ENCODE data around the gene CCDC85C. TPM values are rescaled to one million over a fixed set of nuclear protein-coding genes. Genes with fewer than 3 reads are reported as not detected.

The CCDC85C gene
- total and polyA plus RNA-seq, 10 of the 15 experiments (the other 5 are each of a cell fraction or from before 2014, with no cell fraction given): 0.03 to 3.6 (median 1.1) TPM

GRCh38 chr14:99589651-99590530, 14.1 kb downstream of the CCDC85C start:
- H3K36me3 ChIP-seq (ENCODE audit: control insufficient read depth in 2 of 2, insufficient read depth in 2 of 2, low read length in 1 of 2): no peaks in the 10 kb centered on the region
- BruUV-seq (replicated peaks): no TSS peak
- H3K4me3 ChIP-seq: no peak overlapping the region
- ChIA-PET RAD21 (ENCODE audit: unreplicated experiment) (no interaction called here), SMC1A (ENCODE audit: uncharacterized antibody, unreplicated experiment) (no interaction called here), CTCF (interaction anchor here (0.9 kb wide), 1 partner anchor 12 kb away, joined by 4 read pairs; no protein-coding TSS in a partner anchor), POLR2A (interaction anchor here (0.6 kb wide), 1 partner anchor 46 kb away, joined by 3 read pairs; no protein-coding TSS in a partner anchor)
- FAIRE-seq (no peak), DNase-seq (ENCODE audit: low read depth, low spot score) (no peak), ATAC-seq (no peak)
- no peaks in the 10 kb centered on the region for H3K27me3 ChIP-seq (replicated peaks in 1 of 2; ENCODE audit: control insufficient read depth in 2 of 2, insufficient read depth in 2 of 2, low read length in 1 of 2)
- H4K20me1 ChIP-seq (ENCODE audit: control insufficient read depth, insufficient read depth): no peaks in the 10 kb centered on the region
- no peaks in the 10 kb centered on the region for H3K79me2 ChIP-seq (ENCODE audit: control insufficient read depth, insufficient read depth, low read length)
- H3K9ac ChIP-seq (ENCODE audit: control insufficient read depth, insufficient read depth, low read length): no peak overlapping the region
- no peaks in the 10 kb centered on the region for H3K9me3 ChIP-seq (replicated peaks; ENCODE audit: control insufficient read depth, insufficient read depth, low read length)
- H3K4me2 ChIP-seq (ENCODE audit: control insufficient read depth, insufficient read depth): no peak overlapping the region
- WGBS (ENCODE audit: insufficient coverage, insufficient replicate concordance, low lambda C conversion rate, missing lambda C conversion rate): 44% methylated on average over 17 of the region's 17 CpGs
- intact Hi-C loops (cut with micrococcal nuclease; ENCODE audit: unreplicated experiment): no loop called here
- no peak overlapping the region for H2AFZ ChIP-seq (ENCODE audit: control insufficient read depth, low read depth, low read length)
- peaks cover 4% of the 10 kb centered on the region; the same call in 1 of the 2 replicates for H3K4me1 ChIP-seq (ENCODE audit: control insufficient read depth, insufficient read depth, low read length)
- TF ChIP-seq, protein P1, sequence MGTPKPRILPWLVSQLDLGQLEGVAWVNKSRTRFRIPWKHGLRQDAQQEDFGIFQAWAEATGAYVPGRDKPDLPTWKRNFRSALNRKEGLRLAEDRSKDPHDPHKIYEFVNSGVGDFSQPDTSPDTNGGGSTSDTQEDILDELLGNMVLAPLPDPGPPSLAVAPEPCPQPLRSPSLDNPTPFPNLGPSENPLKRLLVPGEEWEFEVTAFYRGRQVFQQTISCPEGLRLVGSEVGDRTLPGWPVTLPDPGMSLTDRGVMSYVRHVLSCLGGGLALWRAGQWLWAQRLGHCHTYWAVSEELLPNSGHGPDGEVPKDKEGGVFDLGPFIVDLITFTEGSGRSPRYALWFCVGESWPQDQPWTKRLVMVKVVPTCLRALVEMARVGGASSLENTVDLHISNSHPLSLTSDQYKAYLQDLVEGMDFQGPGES (IDR thresholded peaks at IDR 0.05): no peak
- TF ChIP-seq EED (IDR thresholded peaks at IDR 0.05; ENCODE audit: low read depth): no peak
- TF ChIP-seq ATF2 (IDR thresholded peaks at IDR 0.05; ENCODE audit: low read length): no peak
- TF ChIP-seq HDGF (IDR thresholded peaks at IDR 0.05): no peak
- TF ChIP-seq, protein P2, sequence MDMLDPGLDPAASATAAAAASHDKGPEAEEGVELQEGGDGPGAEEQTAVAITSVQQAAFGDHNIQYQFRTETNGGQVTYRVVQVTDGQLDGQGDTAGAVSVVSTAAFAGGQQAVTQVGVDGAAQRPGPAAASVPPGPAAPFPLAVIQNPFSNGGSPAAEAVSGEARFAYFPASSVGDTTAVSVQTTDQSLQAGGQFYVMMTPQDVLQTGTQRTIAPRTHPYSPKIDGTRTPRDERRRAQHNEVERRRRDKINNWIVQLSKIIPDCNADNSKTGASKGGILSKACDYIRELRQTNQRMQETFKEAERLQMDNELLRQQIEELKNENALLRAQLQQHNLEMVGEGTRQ (IDR thresholded peaks at IDR 0.05; ENCODE audit: borderline replicate concordance, low read depth, low read length): no peak
- TF ChIP-seq, protein P3, sequence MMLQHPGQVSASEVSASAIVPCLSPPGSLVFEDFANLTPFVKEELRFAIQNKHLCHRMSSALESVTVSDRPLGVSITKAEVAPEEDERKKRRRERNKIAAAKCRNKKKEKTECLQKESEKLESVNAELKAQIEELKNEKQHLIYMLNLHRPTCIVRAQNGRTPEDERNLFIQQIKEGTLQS (IDR thresholded peaks at IDR 0.05; ENCODE audit: borderline replicate concordance, extremely low read depth, low read depth, low read length): no peak
- no peak for TF ChIP-seq CBFB (IDR thresholded peaks at IDR 0.05; ENCODE audit: low read depth)
- no peak for TF ChIP-seq GABPA (IDR thresholded peaks at IDR 0.05; ENCODE audit: low read depth)
- TF ChIP-seq MXI1 (IDR thresholded peaks at IDR 0.05; ENCODE audit: low read depth, low read length): no peak
- TF ChIP-seq NR2C2 (IDR thresholded peaks at IDR 0.05; ENCODE audit: borderline replicate concordance, control insufficient read depth, insufficient read length, low read depth): no peak
- TF ChIP-seq CREM (IDR thresholded peaks at IDR 0.05; ENCODE audit: low read depth): no peak
- TF ChIP-seq TCF12 (IDR thresholded peaks at IDR 0.05; ENCODE audit: low read depth, low read length): no peak
- H3K27ac ChIP-seq (ENCODE audit: control insufficient read depth, insufficient read depth): no peak overlapping the region
- in situ Hi-C loops (cut with MboI): no loop called here

Data from GM12878 (cell line).